Breast epithelium (tissue), 3 donors: Measurements from ENCODE around the gene BABAM2.

Experiments used
- POLR2A ChIP-seq: fragments of 450-650 bp; IDR thresholded peaks from one replicate; pipeline ENCODE4 v1.6.1; 2016; ENCODE audit warnings: antibody characterized with exemption, mild to moderate bottlenecking, moderate library complexity
- TF ChIP-seq, protein P1 (sequence below), 3 donors: fragments of 450-650 bp; IDR thresholded peaks; one replicate each; pipeline ENCODE4 v1.5.1; 2016 to 2017; ENCODE audit warnings: antibody characterized with exemption in 3 of 3, mild to moderate bottlenecking in 3 of 3, moderate library complexity in 3 of 3

DNA sequence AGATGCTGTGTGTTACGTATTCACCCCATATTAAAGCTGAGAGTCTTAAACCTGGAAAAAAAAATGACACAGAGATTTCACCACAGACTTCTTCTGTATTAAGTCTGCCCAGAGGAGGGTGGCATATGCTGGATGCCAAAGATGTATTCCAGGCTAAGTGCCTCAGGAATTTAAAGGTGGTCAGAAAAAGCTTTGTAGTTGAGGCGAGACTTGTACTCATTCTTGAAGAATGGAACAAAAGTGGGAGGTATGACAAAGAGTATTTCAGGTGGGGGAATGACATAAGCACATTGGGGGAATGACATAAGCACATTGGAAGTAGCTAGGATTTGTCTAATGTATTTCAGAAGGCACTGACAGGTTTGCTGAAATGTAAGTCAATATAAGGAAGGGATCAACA is 98.6 kb downstream of the BABAM2 start:
- TF ChIP-seq, protein P1, sequence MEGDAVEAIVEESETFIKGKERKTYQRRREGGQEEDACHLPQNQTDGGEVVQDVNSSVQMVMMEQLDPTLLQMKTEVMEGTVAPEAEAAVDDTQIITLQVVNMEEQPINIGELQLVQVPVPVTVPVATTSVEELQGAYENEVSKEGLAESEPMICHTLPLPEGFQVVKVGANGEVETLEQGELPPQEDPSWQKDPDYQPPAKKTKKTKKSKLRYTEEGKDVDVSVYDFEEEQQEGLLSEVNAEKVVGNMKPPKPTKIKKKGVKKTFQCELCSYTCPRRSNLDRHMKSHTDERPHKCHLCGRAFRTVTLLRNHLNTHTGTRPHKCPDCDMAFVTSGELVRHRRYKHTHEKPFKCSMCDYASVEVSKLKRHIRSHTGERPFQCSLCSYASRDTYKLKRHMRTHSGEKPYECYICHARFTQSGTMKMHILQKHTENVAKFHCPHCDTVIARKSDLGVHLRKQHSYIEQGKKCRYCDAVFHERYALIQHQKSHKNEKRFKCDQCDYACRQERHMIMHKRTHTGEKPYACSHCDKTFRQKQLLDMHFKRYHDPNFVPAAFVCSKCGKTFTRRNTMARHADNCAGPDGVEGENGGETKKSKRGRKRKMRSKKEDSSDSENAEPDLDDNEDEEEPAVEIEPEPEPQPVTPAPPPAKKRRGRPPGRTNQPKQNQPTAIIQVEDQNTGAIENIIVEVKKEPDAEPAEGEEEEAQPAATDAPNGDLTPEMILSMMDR (IDR thresholded peaks at IDR 0.05) = no peak
- TF ChIP-seq POLR2A = no peak
